A549 (cell line): ENCODE measurements around the gene B3GAT1.

Source experiments
- CTCF ChIP-seq: fragments of >200 bp; sonication (Bioruptor Twin); formaldehyde crosslinking; IDR thresholded peaks from 3 replicates; pipeline ENCODE4 v1.5.1; 2016
- KDM5A ChIP-seq: fragments of 200-600 bp; sonication (generic); IDR thresholded peaks from 2 replicates; pipeline ENCODE4 v1.6.1; 2016; ENCODE audit warnings: antibody characterized with exemption, mild to moderate bottlenecking

GRCh38 chr11:134385774-134386565 is 26.1 kb downstream of the B3GAT1 start:
- TF ChIP-seq CTCF (no peak), KDM5A (no peak)
